HepG2 (cell line): Measurements from ENCODE around the gene SHC1. TPM values are rescaled to one million over a fixed set of nuclear protein-coding genes. Genes with fewer than 3 reads are reported as not detected.
A peak's percentile ranks its signal among the peaks of the same experiment; 100 is the strongest.

Experiments used
- CREB1 ChIP-seq, 2 experiments: fragments of 450-650 bp in 1 of 2; IDR thresholded peaks; 2 replicates each; pipeline ENCODE4 v1.6.1; 2016 to 2017; ENCODE audit warnings: control low read depth in 1 of 2, mild to moderate bottlenecking in 1 of 2, missing compliant biosample characterization in 1 of 2, missing genetic modification characterization in 1 of 2
- ETV6 ChIP-seq: sonication (generic); formaldehyde crosslinking; conservative IDR thresholded peaks from 2 replicates; pipeline ENCODE4 v1.4.0; 2020; ENCODE audit warnings: missing genetic modification reagents
- HOXA7 ChIP-seq: sonication (generic); formaldehyde crosslinking; IDR thresholded peaks from 2 replicates; pipeline ENCODE4 v1.8.1; 2022; ENCODE audit warnings: mild to moderate bottlenecking, missing genetic modification reagents, moderate library complexity
- MIER2 ChIP-seq: IDR thresholded peaks from 2 replicates; pipeline ENCODE4 v1.6.1; 2016; ENCODE audit warnings: missing biosample characterization, missing genetic modification reagents
- REXO4 ChIP-seq: sonication (generic); formaldehyde crosslinking; IDR thresholded peaks from 2 replicates; pipeline ENCODE4 v1.8.0; 2022; ENCODE audit warnings: missing genetic modification reagents, mild to moderate bottlenecking, borderline replicate concordance
- SIN3B ChIP-seq: fragments of 150-350 bp; IDR thresholded peaks from 2 replicates; pipeline ENCODE4 v1.6.1; 2014; ENCODE audit warnings: low read length
- ZEB1 ChIP-seq: IDR thresholded peaks from 2 replicates; pipeline ENCODE4 v1.6.1; 2012; ENCODE audit warnings: mild to moderate bottlenecking, low read depth, inconsistent platforms; ENCODE audit not compliant: insufficient replicate concordance
- ZNF101 ChIP-seq: sonication (generic); formaldehyde crosslinking; IDR thresholded peaks from 2 replicates; pipeline ENCODE4 v1.4.0; 2020; ENCODE audit warnings: mild to moderate bottlenecking, low read depth, missing genetic modification reagents, borderline replicate concordance
- ZNF496 ChIP-seq: sonication (generic); formaldehyde crosslinking; IDR thresholded peaks from 2 replicates; pipeline ENCODE4 v1.8.1; 2023; ENCODE audit warnings: mild to moderate bottlenecking, moderate library complexity, missing genetic modification reagents; ENCODE audit not compliant: insufficient replicate concordance
- ZNF790 ChIP-seq: sonication (generic); formaldehyde crosslinking; IDR thresholded peaks from 2 replicates; pipeline ENCODE4 v1.8.0; 2022; ENCODE audit warnings: missing genetic modification reagents, mild to moderate bottlenecking, borderline replicate concordance
- ZSCAN30 ChIP-seq: sonication (generic); formaldehyde crosslinking; IDR thresholded peaks from 2 replicates; pipeline ENCODE4 v1.5.0; 2020; ENCODE audit warnings: mild to moderate bottlenecking, missing genetic modification reagents
- ZSCAN9 ChIP-seq: IDR thresholded peaks from 2 replicates; pipeline ENCODE4 v1.6.1; 2016; ENCODE audit warnings: borderline replicate concordance
- polyA plus RNA-seq, 8 experiments: library from polyadenylated mRNA; depleted of rRNA in 3 of 8; stranded (reverse) in 7 of 8; unstranded in 1 of 8; fragments of >200 nt; fragmentation: Illumina TruSeq in 4 of 8; extraction: Trizol in 4 of 8; gene quantifications; 2 replicates each; pipeline versions ENCODE4 v1.2.1 to v1.2.3, GENCODE V29; 2011 to 2016; ENCODE audit warnings: low read depth in 4 of 8, missing spikeins in 1 of 8, mixed read lengths in 1 of 8; ENCODE audit not compliant: insufficient read depth in 1 of 8
- total RNA-seq, 5 experiments: library from RNA; depleted of rRNA; stranded (reverse); fragments of >200 nt; fragmentation: Illumina TruSeq; extraction: Trizol; gene quantifications; 2 replicates each; pipeline ENCODE4 v1.2.3, GENCODE V29; 2016; ENCODE audit warnings: low read depth in 1 of 5
- TF ChIP-seq, protein P1 (sequence below): IDR thresholded peaks from 2 replicates; pipeline ENCODE4 v1.4.0; 2020; ENCODE audit warnings: mild to moderate bottlenecking, missing genetic modification reagents
- TF ChIP-seq, protein P2 (sequence below): sonication (generic); formaldehyde crosslinking; IDR thresholded peaks from 2 replicates; pipeline ENCODE4 v1.5.0; 2020; ENCODE audit warnings: missing genetic modification reagents
- TF ChIP-seq, protein P3 (sequence below): sonication (generic); formaldehyde crosslinking; IDR thresholded peaks from 2 replicates; pipeline ENCODE4 v1.4.0; 2020; ENCODE audit warnings: missing genetic modification reagents
- TF ChIP-seq, protein P4 (sequence below): sonication (generic); formaldehyde crosslinking; IDR thresholded peaks from 2 replicates; pipeline ENCODE4 v1.5.1; 2020; ENCODE audit warnings: mild to moderate bottlenecking, missing genetic modification reagents, borderline replicate concordance

The SHC1 gene
- total and polyA plus RNA-seq, 2 of the 13 experiments (the other 11 are each of a cell fraction or from before 2014, with no cell fraction given): 52.0 to 137 TPM

DNA sequence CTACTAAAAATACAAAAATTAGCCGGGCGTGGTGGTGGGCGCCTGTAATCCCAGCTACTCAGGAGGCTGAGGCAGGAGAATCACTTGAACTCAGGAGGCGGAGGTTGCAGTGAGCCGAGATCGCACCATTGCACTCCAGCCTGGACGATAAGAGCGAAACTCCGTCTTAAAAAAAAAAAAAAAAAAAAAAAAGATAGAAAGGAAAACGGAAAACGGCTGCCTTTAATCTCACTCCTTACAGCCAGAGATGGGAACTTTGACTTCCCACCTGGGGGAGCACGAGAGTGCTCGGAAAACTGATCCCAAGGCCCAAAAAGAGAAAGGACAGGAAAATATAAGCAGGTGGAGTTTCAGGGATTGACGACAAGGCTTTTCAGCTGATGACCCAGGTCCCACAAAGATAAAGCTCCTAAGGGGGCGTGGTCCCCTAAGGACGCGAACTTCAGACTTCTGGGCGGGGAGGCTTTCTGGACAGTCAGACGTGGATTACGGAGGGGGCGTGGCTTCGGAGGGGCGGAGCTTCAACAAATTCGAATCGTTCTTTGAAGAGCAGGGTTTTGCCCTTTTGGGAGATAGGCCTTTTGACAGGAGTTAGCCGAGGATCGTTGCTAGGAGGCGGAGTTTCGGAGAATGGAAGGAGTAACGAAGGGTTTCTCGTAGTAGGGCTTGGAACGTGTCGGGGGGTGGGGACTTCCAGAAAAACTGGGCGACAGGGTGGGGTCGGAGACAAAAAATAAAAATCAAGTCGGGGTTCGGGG lies 3.0 kb upstream of the SHC1 start (continued):
- TF ChIP-seq, protein P1, sequence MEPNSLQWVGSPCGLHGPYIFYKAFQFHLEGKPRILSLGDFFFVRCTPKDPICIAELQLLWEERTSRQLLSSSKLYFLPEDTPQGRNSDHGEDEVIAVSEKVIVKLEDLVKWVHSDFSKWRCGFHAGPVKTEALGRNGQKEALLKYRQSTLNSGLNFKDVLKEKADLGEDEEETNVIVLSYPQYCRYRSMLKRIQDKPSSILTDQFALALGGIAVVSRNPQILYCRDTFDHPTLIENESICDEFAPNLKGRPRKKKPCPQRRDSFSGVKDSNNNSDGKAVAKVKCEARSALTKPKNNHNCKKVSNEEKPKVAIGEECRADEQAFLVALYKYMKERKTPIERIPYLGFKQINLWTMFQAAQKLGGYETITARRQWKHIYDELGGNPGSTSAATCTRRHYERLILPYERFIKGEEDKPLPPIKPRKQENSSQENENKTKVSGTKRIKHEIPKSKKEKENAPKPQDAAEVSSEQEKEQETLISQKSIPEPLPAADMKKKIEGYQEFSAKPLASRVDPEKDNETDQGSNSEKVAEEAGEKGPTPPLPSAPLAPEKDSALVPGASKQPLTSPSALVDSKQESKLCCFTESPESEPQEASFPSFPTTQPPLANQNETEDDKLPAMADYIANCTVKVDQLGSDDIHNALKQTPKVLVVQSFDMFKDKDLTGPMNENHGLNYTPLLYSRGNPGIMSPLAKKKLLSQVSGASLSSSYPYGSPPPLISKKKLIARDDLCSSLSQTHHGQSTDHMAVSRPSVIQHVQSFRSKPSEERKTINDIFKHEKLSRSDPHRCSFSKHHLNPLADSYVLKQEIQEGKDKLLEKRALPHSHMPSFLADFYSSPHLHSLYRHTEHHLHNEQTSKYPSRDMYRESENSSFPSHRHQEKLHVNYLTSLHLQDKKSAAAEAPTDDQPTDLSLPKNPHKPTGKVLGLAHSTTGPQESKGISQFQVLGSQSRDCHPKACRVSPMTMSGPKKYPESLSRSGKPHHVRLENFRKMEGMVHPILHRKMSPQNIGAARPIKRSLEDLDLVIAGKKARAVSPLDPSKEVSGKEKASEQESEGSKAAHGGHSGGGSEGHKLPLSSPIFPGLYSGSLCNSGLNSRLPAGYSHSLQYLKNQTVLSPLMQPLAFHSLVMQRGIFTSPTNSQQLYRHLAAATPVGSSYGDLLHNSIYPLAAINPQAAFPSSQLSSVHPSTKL (CRISPR knock-in tag): 0 out of 2 replicates have a peak, but pooled peaks have one; percentile 9
- TF ChIP-seq SIN3B (no peak), ZSCAN30 (CRISPR knock-in tag) (no peak), ZNF101 (no peak), MIER2 (CRISPR knock-in tag) (no peak), REXO4 (no peak), HOXA7 (CRISPR knock-in tag) (no peak), ETV6 (no peak), ZNF496 (no peak), ZSCAN9 (CRISPR knock-in tag) (no peak), ZEB1 (no peak), ZNF790 (CRISPR knock-in tag) (peak; percentile 79; the same call in 1 of the 2 replicates), CREB1 (IDR thresholded peaks at IDR 0.05) (peak; percentile 64), CREB1 (CRISPR knock-in tag; IDR thresholded peaks at IDR 0.05) (no peak)
- TF ChIP-seq, protein P2, sequence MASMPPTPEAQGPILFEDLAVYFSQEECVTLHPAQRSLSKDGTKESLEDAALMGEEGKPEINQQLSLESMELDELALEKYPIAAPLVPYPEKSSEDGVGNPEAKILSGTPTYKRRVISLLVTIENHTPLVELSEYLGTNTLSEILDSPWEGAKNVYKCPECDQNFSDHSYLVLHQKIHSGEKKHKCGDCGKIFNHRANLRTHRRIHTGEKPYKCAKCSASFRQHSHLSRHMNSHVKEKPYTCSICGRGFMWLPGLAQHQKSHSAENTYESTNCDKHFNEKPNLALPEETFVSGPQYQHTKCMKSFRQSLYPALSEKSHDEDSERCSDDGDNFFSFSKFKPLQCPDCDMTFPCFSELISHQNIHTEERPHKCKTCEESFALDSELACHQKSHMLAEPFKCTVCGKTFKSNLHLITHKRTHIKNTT (CRISPR knock-in tag): no peak
- TF ChIP-seq, protein P3, sequence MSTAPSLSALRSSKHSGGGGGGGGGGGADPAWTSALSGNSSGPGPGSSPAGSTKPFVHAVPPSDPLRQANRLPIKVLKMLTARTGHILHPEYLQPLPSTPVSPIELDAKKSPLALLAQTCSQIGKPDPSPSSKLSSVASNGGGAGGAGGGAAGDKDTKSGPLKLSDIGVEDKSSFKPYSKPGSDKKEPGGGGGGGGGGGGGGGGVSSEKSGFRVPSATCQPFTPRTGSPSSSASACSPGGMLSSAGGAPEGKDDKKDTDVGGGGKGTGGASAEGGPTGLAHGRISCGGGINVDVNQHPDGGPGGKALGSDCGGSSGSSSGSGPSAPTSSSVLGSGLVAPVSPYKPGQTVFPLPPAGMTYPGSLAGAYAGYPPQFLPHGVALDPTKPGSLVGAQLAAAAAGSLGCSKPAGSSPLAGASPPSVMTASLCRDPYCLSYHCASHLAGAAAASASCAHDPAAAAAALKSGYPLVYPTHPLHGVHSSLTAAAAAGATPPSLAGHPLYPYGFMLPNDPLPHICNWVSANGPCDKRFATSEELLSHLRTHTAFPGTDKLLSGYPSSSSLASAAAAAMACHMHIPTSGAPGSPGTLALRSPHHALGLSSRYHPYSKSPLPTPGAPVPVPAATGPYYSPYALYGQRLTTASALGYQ: no peak
- TF ChIP-seq, protein P4, sequence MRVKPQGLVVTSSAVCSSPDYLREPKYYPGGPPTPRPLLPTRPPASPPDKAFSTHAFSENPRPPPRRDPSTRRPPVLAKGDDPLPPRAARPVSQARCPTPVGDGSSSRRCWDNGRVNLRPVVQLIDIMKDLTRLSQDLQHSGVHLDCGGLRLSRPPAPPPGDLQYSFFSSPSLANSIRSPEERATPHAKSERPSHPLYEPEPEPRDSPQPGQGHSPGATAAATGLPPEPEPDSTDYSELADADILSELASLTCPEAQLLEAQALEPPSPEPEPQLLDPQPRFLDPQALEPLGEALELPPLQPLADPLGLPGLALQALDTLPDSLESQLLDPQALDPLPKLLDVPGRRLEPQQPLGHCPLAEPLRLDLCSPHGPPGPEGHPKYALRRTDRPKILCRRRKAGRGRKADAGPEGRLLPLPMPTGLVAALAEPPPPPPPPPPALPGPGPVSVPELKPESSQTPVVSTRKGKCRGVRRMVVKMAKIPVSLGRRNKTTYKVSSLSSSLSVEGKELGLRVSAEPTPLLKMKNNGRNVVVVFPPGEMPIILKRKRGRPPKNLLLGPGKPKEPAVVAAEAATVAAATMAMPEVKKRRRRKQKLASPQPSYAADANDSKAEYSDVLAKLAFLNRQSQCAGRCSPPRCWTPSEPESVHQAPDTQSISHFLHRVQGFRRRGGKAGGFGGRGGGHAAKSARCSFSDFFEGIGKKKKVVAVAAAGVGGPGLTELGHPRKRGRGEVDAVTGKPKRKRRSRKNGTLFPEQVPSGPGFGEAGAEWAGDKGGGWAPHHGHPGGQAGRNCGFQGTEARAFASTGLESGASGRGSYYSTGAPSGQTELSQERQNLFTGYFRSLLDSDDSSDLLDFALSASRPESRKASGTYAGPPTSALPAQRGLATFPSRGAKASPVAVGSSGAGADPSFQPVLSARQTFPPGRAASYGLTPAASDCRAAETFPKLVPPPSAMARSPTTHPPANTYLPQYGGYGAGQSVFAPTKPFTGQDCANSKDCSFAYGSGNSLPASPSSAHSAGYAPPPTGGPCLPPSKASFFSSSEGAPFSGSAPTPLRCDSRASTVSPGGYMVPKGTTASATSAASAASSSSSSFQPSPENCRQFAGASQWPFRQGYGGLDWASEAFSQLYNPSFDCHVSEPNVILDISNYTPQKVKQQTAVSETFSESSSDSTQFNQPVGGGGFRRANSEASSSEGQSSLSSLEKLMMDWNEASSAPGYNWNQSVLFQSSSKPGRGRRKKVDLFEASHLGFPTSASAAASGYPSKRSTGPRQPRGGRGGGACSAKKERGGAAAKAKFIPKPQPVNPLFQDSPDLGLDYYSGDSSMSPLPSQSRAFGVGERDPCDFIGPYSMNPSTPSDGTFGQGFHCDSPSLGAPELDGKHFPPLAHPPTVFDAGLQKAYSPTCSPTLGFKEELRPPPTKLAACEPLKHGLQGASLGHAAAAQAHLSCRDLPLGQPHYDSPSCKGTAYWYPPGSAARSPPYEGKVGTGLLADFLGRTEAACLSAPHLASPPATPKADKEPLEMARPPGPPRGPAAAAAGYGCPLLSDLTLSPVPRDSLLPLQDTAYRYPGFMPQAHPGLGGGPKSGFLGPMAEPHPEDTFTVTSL: no peak
